HL-60 (cell line): ENCODE results near the gene PRDM12. TPM values are rescaled to one million over a fixed set of nuclear protein-coding genes. Genes with fewer than 3 reads are reported as not detected.

Experiments
- microRNA-seq: library from miRNA; unstranded; fragments of <30 nt; microRNA quantifications from one replicate; pipeline ENCODE4, GENCODE V29; 2018

The PRDM12 gene

Small RNAs within 50 kb of the gene (microRNA-seq; reads per million reads assigned to microRNA genes)
- gene MIR6856: not detected
